IMR-90 (cell line): ENCODE results near the gene HIVEP3. TPM values are rescaled to one million over a fixed set of nuclear protein-coding genes. Genes with fewer than 3 reads are reported as not detected.
A peak's percentile ranks its signal among the peaks of the same experiment; 100 is the strongest.

Source experiments
- ATAC-seq: fragments of 200-7000 bp; cut with Tn5 transposase; 2 replicates; pipeline ENCODE4 v1.9.1; 2020; ENCODE audit warnings: low read depth, mild to moderate bottlenecking, moderate library complexity
- BruUV-seq: library from RNA; stranded (reverse); fragments of 400-500 nt; replicated peaks from 2 replicates; lab custom pipeline; 2021; lab: Mats Ljungman, UMichigan
- CTCF ChIA-PET: fragments of 300-600 bp; formaldehyde crosslinking; extraction: SDS; loops from one replicate; lab custom pipeline; 2021; ENCODE audit warnings: antibody characterized with exemption; lab: Yijun Ruan, JAX
- POLR2A ChIA-PET: fragments of 300-600 bp; sonication (Branson Sonifier 250); formaldehyde crosslinking; loops from one replicate; lab custom pipeline; 2022; ENCODE audit warnings: antibody characterized with exemption; ENCODE audit not compliant: unreplicated experiment; lab: Charles Lee
- DNase-seq: peaks from one replicate; pipeline ENCODE4 v3.0.0; 2013
- H2AFZ ChIP-seq: replicated peaks from 2 replicates; pipeline ENCODE3; 2013; ENCODE audit warnings: low read length, mild to moderate bottlenecking; ENCODE audit not compliant: poor library complexity
- H2AK5ac ChIP-seq: 2 replicates; pipeline ENCODE4 v1.6.1; 2013; ENCODE audit warnings: low read depth, low read length, inconsistent platforms
- H2AK9ac ChIP-seq: replicated peaks from 2 replicates; pipeline ENCODE3; 2013; ENCODE audit warnings: mild to moderate bottlenecking, low read depth, low read length, moderate library complexity; ENCODE audit not compliant: poor library complexity
- H2BK120ac ChIP-seq: 2 replicates; pipeline ENCODE4 v1.6.1; 2013; ENCODE audit warnings: low read depth, low read length, inconsistent platforms
- H2BK15ac ChIP-seq: 3 replicates; pipeline ENCODE4 v1.6.1; 2013; ENCODE audit warnings: low read depth, low read length, inconsistent platforms
- H2BK20ac ChIP-seq: 2 replicates; pipeline ENCODE4 v1.6.1; 2013; ENCODE audit warnings: low read depth, mild to moderate bottlenecking, inconsistent platforms, low read length, moderate library complexity
- H2BK5ac ChIP-seq: 2 replicates; pipeline ENCODE4 v1.6.1; 2013; ENCODE audit warnings: mild to moderate bottlenecking, low read depth, low read length, inconsistent platforms; ENCODE audit not compliant: poor library complexity, severe bottlenecking
- H3K14ac ChIP-seq: replicated peaks from 2 replicates; pipeline ENCODE4 v1.6.1; 2013; ENCODE audit warnings: low read depth, low read length, inconsistent platforms
- H3K18ac ChIP-seq: 2 replicates; pipeline ENCODE4 v1.6.1; 2013; ENCODE audit warnings: low read depth, low read length, control low read depth
- H3K23ac ChIP-seq: 2 replicates; pipeline ENCODE4 v1.6.1; 2013; ENCODE audit warnings: low read depth, low read length, inconsistent platforms
- H3K27ac ChIP-seq: 2 replicates; pipeline ENCODE4 v1.5.1; 2013; ENCODE audit warnings: mild to moderate bottlenecking, control low read depth, low read length; ENCODE audit not compliant: insufficient read depth
- H3K27me3 ChIP-seq: 2 replicates; pipeline ENCODE4 v1.6.1; 2013; ENCODE audit warnings: low read length; ENCODE audit not compliant: control insufficient read depth, insufficient read depth
- H3K36me3 ChIP-seq: 2 replicates; pipeline ENCODE4 v1.6.1; 2013; ENCODE audit warnings: low read length, mixed read lengths; ENCODE audit not compliant: control insufficient read depth, insufficient read depth
- H3K4ac ChIP-seq: 2 replicates; pipeline ENCODE4 v1.6.1; 2013; ENCODE audit warnings: low read depth, low read length, inconsistent platforms
- H3K4me1 ChIP-seq: 2 replicates; pipeline ENCODE4 v1.6.1; 2013; ENCODE audit warnings: low read length, mixed read lengths; ENCODE audit not compliant: control insufficient read depth, insufficient read depth
- H3K4me2 ChIP-seq: 2 replicates; pipeline ENCODE4 v1.6.1; 2013; ENCODE audit warnings: low read depth, mild to moderate bottlenecking, control low read depth, low read length, moderate library complexity
- H3K4me3 ChIP-seq: 2 replicates; pipeline ENCODE4 v1.5.1; 2013; ENCODE audit warnings: low read depth, mild to moderate bottlenecking, control low read depth, low read length, moderate library complexity; ENCODE audit not compliant: insufficient read depth
- H3K56ac ChIP-seq: 2 replicates; pipeline ENCODE4 v1.6.1; 2013; ENCODE audit warnings: low read length, inconsistent platforms; ENCODE audit not compliant: insufficient read depth; ENCODE audit errors: extremely low read depth
- H3K79me1 ChIP-seq, 2 experiments: 2 replicates each; pipeline ENCODE4 v1.6.1; 2013; ENCODE audit warnings: low read length in 2 of 2, inconsistent platforms in 1 of 2, low read depth in 1 of 2
- H3K9ac ChIP-seq: 2 replicates; pipeline ENCODE4 v1.6.1; 2013; ENCODE audit warnings: low read depth, low read length, control low read depth
- H3K9me1 ChIP-seq: 2 replicates; pipeline ENCODE4 v1.6.1; 2013; ENCODE audit warnings: low read length, inconsistent platforms; ENCODE audit not compliant: insufficient read depth
- H3K9me3 ChIP-seq: 2 replicates; pipeline ENCODE4 v1.6.1; 2013; ENCODE audit warnings: low read length; ENCODE audit not compliant: control insufficient read depth, insufficient read depth
- H4K20me1 ChIP-seq: 2 replicates; pipeline ENCODE4 v1.6.1; 2013; ENCODE audit warnings: low read length, inconsistent platforms; ENCODE audit not compliant: insufficient read depth
- H4K5ac ChIP-seq: 2 replicates; pipeline ENCODE4 v1.6.1; 2013; ENCODE audit warnings: mild to moderate bottlenecking, low read depth, low read length, control low read depth
- H4K8ac ChIP-seq, 2 experiments: 2 replicates each; pipeline ENCODE4 v1.6.1; 2013; ENCODE audit warnings: low read depth in 2 of 2, low read length in 2 of 2, control low read depth in 1 of 2, inconsistent platforms in 1 of 2
- H4K91ac ChIP-seq: 2 replicates; pipeline ENCODE4 v1.6.1; 2013; ENCODE audit warnings: low read depth, low read length, inconsistent platforms; ENCODE audit not compliant: insufficient read depth
- BHLHE40 ChIP-seq: fragments of 150-350 bp; IDR thresholded peaks from 2 replicates; pipeline ENCODE4 v1.6.1; 2016; ENCODE audit warnings: mild to moderate bottlenecking, low read depth, low read length
- CHD1 ChIP-seq: IDR thresholded peaks from 2 replicates; pipeline ENCODE4 v1.6.1; 2012; ENCODE audit warnings: low read depth, low read length, improper control_type of control experiment
- CTCF ChIP-seq: conservative IDR thresholded peaks from 2 replicates; pipeline ENCODE4 v1.5.1; 2012; ENCODE audit warnings: mild to moderate bottlenecking, low read depth, low read length, improper control_type of control experiment
- ELK1 ChIP-seq: fragments of 150-350 bp; IDR thresholded peaks from 2 replicates; pipeline ENCODE4 v1.6.1; 2016; ENCODE audit warnings: low read depth, mild to moderate bottlenecking, low read length, moderate library complexity, borderline replicate concordance
- FOS ChIP-seq: fragments of 150-350 bp; IDR thresholded peaks from 2 replicates; pipeline ENCODE4 v1.6.1; 2016; ENCODE audit warnings: low read depth, low read length
- MAFK ChIP-seq: IDR thresholded peaks from 2 replicates; pipeline ENCODE4 v1.6.1; 2012; ENCODE audit warnings: low read depth, low read length, improper control_type of control experiment
- MXI1 ChIP-seq: IDR thresholded peaks from 2 replicates; pipeline ENCODE4 v1.6.1; 2012; ENCODE audit warnings: low read depth, mild to moderate bottlenecking, low read length, moderate library complexity, borderline replicate concordance
- NFE2L2 ChIP-seq: fragments of 150-350 bp; IDR thresholded peaks from 2 replicates; pipeline ENCODE4 v1.6.1; 2016; ENCODE audit warnings: low read depth, mild to moderate bottlenecking, low read length
- RAD21 ChIP-seq: IDR thresholded peaks from 2 replicates; pipeline ENCODE4 v1.6.1; 2012; ENCODE audit warnings: low read length, improper control_type of control experiment
- RCOR1 ChIP-seq: IDR thresholded peaks from 2 replicates; pipeline ENCODE4 v1.6.1; 2012; ENCODE audit warnings: mild to moderate bottlenecking, low read length, improper control_type of control experiment; ENCODE audit not compliant: insufficient replicate concordance
- RFX5 ChIP-seq: IDR thresholded peaks from 2 replicates; pipeline ENCODE4 v1.8.0; 2012; ENCODE audit warnings: low read depth, mild to moderate bottlenecking, low read length, moderate library complexity
- SMC3 ChIP-seq: fragments of 150-350 bp; IDR thresholded peaks from 2 replicates; pipeline ENCODE4 v1.6.1; 2016; ENCODE audit warnings: low read depth, mild to moderate bottlenecking, antibody characterized with exemption, low read length, moderate library complexity
- USF2 ChIP-seq: fragments of 150-350 bp; IDR thresholded peaks from 2 replicates; pipeline ENCODE4 v1.6.1; 2017; ENCODE audit warnings: mild to moderate bottlenecking, antibody characterized with exemption, low read length, low read depth
- WGBS, 2 experiments: methylation state at CpG; one replicate each; pipeline versions ENCODE4 v1.1.5 to v1.1.7; 2013; ENCODE audit warnings: missing lambda C conversion rate in 2 of 2; ENCODE audit not compliant: insufficient read length in 1 of 2; ENCODE audit errors: extremely low coverage in 2 of 2; 5-methylcytosine and 5-hydroxymethylcytosine counted together
- dilution Hi-C: fragments of 300-500 bp; cut with HindIII; formaldehyde crosslinking; loops from one replicate; pipeline ENCODE4 v1.14.3; 2018; ENCODE audit warnings: low sequenced_read_pairs; ENCODE audit not compliant: unreplicated experiment
- in situ Hi-C: fragments of 300-500 bp; cut with MboI; formaldehyde crosslinking; loops from 3 replicates; pipeline ENCODE4 v1.14.3; 2019; ENCODE audit warnings: low sequenced_read_pairs, inconsistent platforms, mixed read lengths
- intact Hi-C: fragments of 100-400 bp; cut with micrococcal nuclease; formaldehyde crosslinking; loops from 2 replicates; pipeline ENCODE4 v1.10.0; 2022
- polyA plus RNA-seq, 3 experiments: library from polyadenylated mRNA; depleted of rRNA; stranded (reverse); fragments of >200 nt; gene quantifications; 2 replicates each; pipeline ENCODE4 v1.2.3, GENCODE V29; 2012; ENCODE audit warnings: low replicate concordance in 1 of 3
- total RNA-seq: library from RNA; depleted of rRNA; stranded (reverse); fragments of >200 nt; gene quantifications from 2 replicates; pipeline ENCODE4 v1.2.3, GENCODE V29; 2012

The HIVEP3 gene
- total and polyA plus RNA-seq, 2 of the 4 experiments (the other 2 are of a cell fraction) = 1.4 to 4.0 TPM

- H3K27me3 ChIP-seq = peaks cover 5% of the 10 kb centered on the region
- H2BK5ac ChIP-seq = no peak overlapping the region
- H3K4me1 ChIP-seq = no peaks in the 10 kb centered on the region
- intact Hi-C loops (no loop called here), dilution Hi-C loops (no loop called here), in situ Hi-C loops (no loop called here)
- no peak for ATAC-seq
- DNase-seq = no peak
- no peak overlapping the region for H2AFZ ChIP-seq
- no peak overlapping the region for H3K56ac ChIP-seq
- no peak overlapping the region for H3K4me3 ChIP-seq
- peak overlapping the region; percentile 25 for H2AK9ac ChIP-seq
- H3K9ac ChIP-seq = no peak overlapping the region
- H3K23ac ChIP-seq = no peak overlapping the region
- POLR2A ChIA-PET = no interaction called here
- H4K5ac ChIP-seq = no peak overlapping the region
- no peak overlapping the region for H2BK120ac ChIP-seq
- H3K14ac ChIP-seq = no peak overlapping the region
- H4K91ac ChIP-seq = no peak overlapping the region
- H3K9me3 ChIP-seq = no peaks in the 10 kb centered on the region; the same call in 1 of the 2 replicates
- H3K4me2 ChIP-seq = no peak overlapping the region
- no peak overlapping the region for H4K8ac ChIP-seq
- no peaks in the 10 kb centered on the region for H3K36me3 ChIP-seq
- CTCF ChIA-PET = no interaction called here
- no peak overlapping the region for H3K4ac ChIP-seq
- H2AK5ac ChIP-seq = no peak overlapping the region
- 100% methylated on average over 1 of the region's 4 CpGs; no CpG with 5 or more reads in 1 of the 2 experiments for WGBS, 2 experiments
- TF ChIP-seq MAFK (no peak), ELK1 (no peak), RCOR1 (no peak), FOS (no peak), NFE2L2 (no peak), CHD1 (no peak), RFX5 (no peak), USF2 (no peak), CTCF (no peak), SMC3 (no peak), RAD21 (no peak), MXI1 (no peak), BHLHE40 (no peak)
- no peak overlapping the region for H2BK20ac ChIP-seq
- no peak overlapping the region for H2BK15ac ChIP-seq
- no peak overlapping the region for H3K27ac ChIP-seq
- 0 out of 2 replicates have a peak, but pooled peaks cover 6% of the 10 kb centered on the region for H3K9me1 ChIP-seq
- H3K79me1 ChIP-seq = no peaks in the 10 kb centered on the region
- H4K20me1 ChIP-seq = no peaks in the 10 kb centered on the region
- BruUV-seq = no TSS peak
- H3K18ac ChIP-seq = no peak overlapping the region
Observed at GRCh38 chr1:41704196-41704595, 214.5 kb downstream of the HIVEP3 start.
